PC-3 (cell line): ENCODE data around the gene LMNTD1. TPM values are rescaled to one million over a fixed set of nuclear protein-coding genes. Genes with fewer than 3 reads are reported as not detected.

Source experiments
- ATAC-seq: fragments of 200-7000 bp; cut with Tn5 transposase; 2 replicates; pipeline ENCODE4 v1.9.1; 2020; ENCODE audit warnings: mild to moderate bottlenecking, moderate library complexity
- BruUV-seq: library from RNA; stranded (reverse); fragments of 400-500 nt; replicated peaks from 2 replicates; lab custom pipeline; 2021; lab: Mats Ljungman, UMichigan
- CTCF ChIA-PET: fragments of 300-600 bp; sonication (Branson Sonifier 250); formaldehyde crosslinking; loops from one replicate; lab custom pipeline; 2022; ENCODE audit warnings: antibody characterized with exemption; lab: Charles Lee
- POLR2A ChIA-PET: fragments of 300-600 bp; sonication (Branson Sonifier 250); formaldehyde crosslinking; loops from one replicate; lab custom pipeline; 2022; ENCODE audit warnings: antibody characterized with exemption; ENCODE audit not compliant: unreplicated experiment; lab: Charles Lee
- DNase-seq: peaks from one replicate; pipeline ENCODE4 v3.0.0-alpha.2; 2015
- H2AFZ ChIP-seq: fragments of 300-600 bp; sonication (generic); 2 replicates; pipeline ENCODE4 v1.6.0; 2016; ENCODE audit warnings: antibody characterized with exemption, low read length
- H3F3A ChIP-seq: fragments of 300-600 bp; sonication (generic); one replicate; pipeline ENCODE4 v1.6.0; 2017; ENCODE audit warnings: antibody characterized with exemption, low read length, control low read depth, mild to moderate bottlenecking; ENCODE audit not compliant: unreplicated experiment
- H3K27ac ChIP-seq: fragments of 300-600 bp; sonication (generic); 2 replicates; pipeline ENCODE4 v1.5.1; 2016; ENCODE audit warnings: mild to moderate bottlenecking, low read length
- H3K27me3 ChIP-seq: fragments of 300-600 bp; sonication (generic); 2 replicates; pipeline ENCODE4 v1.6.1; 2016; ENCODE audit warnings: low read length, mixed read lengths
- H3K36me3 ChIP-seq: fragments of 300-600 bp; sonication (generic); 2 replicates; pipeline ENCODE4 v1.6.1; 2016; ENCODE audit warnings: low read depth, mixed run types, low read length, mixed read lengths
- H3K4me1 ChIP-seq: fragments of 300-600 bp; sonication (generic); 2 replicates; pipeline ENCODE4 v1.5.1; 2016; ENCODE audit warnings: low read length; ENCODE audit not compliant: insufficient read depth
- H3K4me2 ChIP-seq: fragments of 300-600 bp; sonication (generic); 2 replicates; pipeline ENCODE4 v1.6.0; 2016; ENCODE audit warnings: low read length
- H3K4me3 ChIP-seq: fragments of 300-600 bp; sonication (generic); 2 replicates; pipeline ENCODE4 v1.5.1; 2016; ENCODE audit warnings: mild to moderate bottlenecking, low read length, mixed read lengths
- H3K79me2 ChIP-seq: fragments of 300-600 bp; sonication (generic); 2 replicates; pipeline ENCODE4 v1.6.1; 2017; ENCODE audit warnings: low read length, mixed read lengths
- H3K9ac ChIP-seq: fragments of 300-600 bp; sonication (generic); 2 replicates; pipeline ENCODE4 v1.6.0; 2016; ENCODE audit warnings: mild to moderate bottlenecking, low read length
- H3K9me2 ChIP-seq: fragments of 300-600 bp; sonication (generic); replicated peaks from 2 replicates; pipeline ENCODE4 v1.6.1; 2016; ENCODE audit warnings: mixed run types, low read length, mixed read lengths
- H3K9me3 ChIP-seq: fragments of 300-600 bp; sonication (generic); 2 replicates; pipeline ENCODE4 v1.6.1; 2016; ENCODE audit warnings: low read length, mixed read lengths
- H4K20me1 ChIP-seq: fragments of 300-600 bp; sonication (generic); 2 replicates; pipeline ENCODE4 v1.6.1; 2016; ENCODE audit warnings: low read length, mixed read lengths
- CTCF ChIP-seq: fragments of 300-600 bp; sonication (generic); conservative IDR thresholded peaks from 2 replicates; pipeline ENCODE4 v1.5.1; 2017; ENCODE audit warnings: antibody characterized with exemption, low read depth, mild to moderate bottlenecking, low read length
- EZH2 ChIP-seq: fragments of 300-600 bp; sonication (generic); IDR thresholded peaks from one replicate; pipeline ENCODE4 v1.6.1; 2017; ENCODE audit warnings: antibody characterized with exemption, mild to moderate bottlenecking, low read length; ENCODE audit not compliant: unreplicated experiment
- EZH2phosphoT487 ChIP-seq: fragments of 300-600 bp; sonication (generic); IDR thresholded peaks from 2 replicates; pipeline ENCODE4 v1.6.1; 2018; ENCODE audit warnings: mild to moderate bottlenecking, antibody characterized with exemption, low read length, borderline replicate concordance
- intact Hi-C: fragments of 100-400 bp; cut with micrococcal nuclease; formaldehyde crosslinking; loops from 2 replicates; pipeline ENCODE4 v1.9.0; 2023
- total RNA-seq: library from RNA; depleted of rRNA; stranded (reverse); fragments of >200 nt; gene quantifications from 2 replicates; pipeline ENCODE4 v1.2.3, GENCODE V29; 2014

Gene LMNTD1
- total RNA-seq, 1 experiment from 2014 or later = not detected

DNA sequence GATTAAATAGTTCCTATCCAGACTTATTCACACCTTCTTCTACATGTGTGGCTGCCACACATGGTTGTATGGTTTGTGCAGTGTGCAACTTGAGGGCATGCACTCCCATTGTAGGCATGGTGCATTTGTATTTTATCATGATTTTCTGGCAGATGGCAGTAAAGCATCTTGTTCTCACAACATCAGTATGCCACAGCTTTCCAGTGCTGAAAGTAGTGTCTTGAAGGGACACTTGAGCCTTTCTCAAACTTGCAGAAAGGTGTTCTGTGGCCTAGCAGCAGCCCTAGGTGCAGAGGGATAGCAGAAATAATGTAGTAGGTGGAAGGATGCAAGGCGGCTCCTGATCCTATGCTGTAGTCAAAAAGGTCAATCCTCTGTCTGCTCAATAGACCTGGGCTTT lies 72.9 kb downstream of the LMNTD1 start:
- H3K9me2 ChIP-seq = no peaks in the 10 kb centered on the region
- CTCF ChIA-PET = no interaction called here
- ATAC-seq = no peak
- no peak overlapping the region for H3K9ac ChIP-seq
- intact Hi-C loops = no loop called here
- DNase-seq = no peak
- TF ChIP-seq EZH2 (no peak), EZH2phosphoT487 (no peak), CTCF (no peak)
- no peak overlapping the region for H3K4me2 ChIP-seq
- H3K4me3 ChIP-seq = no peak overlapping the region
- H4K20me1 ChIP-seq = no peaks in the 10 kb centered on the region
- BruUV-seq = no TSS peak
- H3K79me2 ChIP-seq = no peaks in the 10 kb centered on the region
- H3F3A ChIP-seq = no peaks in the 10 kb centered on the region
- H2AFZ ChIP-seq = no peak overlapping the region
- H3K27me3 ChIP-seq = no peaks in the 10 kb centered on the region
- POLR2A ChIA-PET = no interaction called here
- no peaks in the 10 kb centered on the region for H3K36me3 ChIP-seq
- no peaks in the 10 kb centered on the region for H3K4me1 ChIP-seq
- H3K9me3 ChIP-seq = no peaks in the 10 kb centered on the region
- H3K27ac ChIP-seq = no peak overlapping the region

DNA sequence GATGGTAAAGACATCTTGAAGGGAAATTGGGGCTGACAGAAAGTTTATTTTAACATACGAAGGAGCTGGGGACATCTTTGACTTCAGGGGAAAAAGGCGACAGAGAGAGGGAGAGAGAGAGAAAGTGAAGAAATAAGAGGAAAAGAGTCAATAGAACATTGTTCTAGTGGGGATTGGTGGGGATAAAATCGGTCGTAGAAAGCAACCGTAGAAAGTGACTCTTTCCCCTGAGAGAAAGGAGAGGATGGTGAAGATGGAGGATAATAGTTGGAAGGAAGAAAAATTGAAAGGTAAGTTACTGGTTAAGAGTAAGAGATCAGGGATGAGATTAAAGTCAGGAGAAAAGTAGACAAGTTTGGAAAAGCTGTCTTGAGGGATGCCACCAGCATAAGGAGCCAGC lies 75.9 kb downstream of the LMNTD1 start:
- CTCF ChIA-PET = no interaction called here

More for the DNA sequence above, 75.9 kb downstream of the LMNTD1 start:
- H3K9me3 ChIP-seq = no peaks in the 10 kb centered on the region
- H3K27ac ChIP-seq = no peak overlapping the region
- DNase-seq (no peak), ATAC-seq (no peak)
- no peaks in the 10 kb centered on the region for H4K20me1 ChIP-seq
- no TSS peak for BruUV-seq
- intact Hi-C loops = no loop called here
- no peak overlapping the region for H3K9ac ChIP-seq
- no peak overlapping the region for H2AFZ ChIP-seq
- POLR2A ChIA-PET = no interaction called here
- H3K27me3 ChIP-seq = no peaks in the 10 kb centered on the region
- H3K79me2 ChIP-seq = no peaks in the 10 kb centered on the region
- H3K9me2 ChIP-seq = no peaks in the 10 kb centered on the region
- no peak for TF ChIP-seq EZH2
- TF ChIP-seq EZH2phosphoT487 = no peak
- TF ChIP-seq CTCF = no peak
- no peaks in the 10 kb centered on the region for H3K4me1 ChIP-seq
- H3K4me3 ChIP-seq = no peak overlapping the region
- H3K36me3 ChIP-seq = no peaks in the 10 kb centered on the region
- H3K4me2 ChIP-seq = no peak overlapping the region
- H3F3A ChIP-seq = no peaks in the 10 kb centered on the region
